COLO829 (cell line): ENCODE data around the gene C17orf50.
"Not testable (repeated sequence)": the region's sequence is repeated elsewhere in the genome, so short reads cannot be mapped to it uniquely, and the experiment has no call there.

Experiments
- DNase-seq: peaks from one replicate; pipeline ENCODE4 v3.0.0; 2012; ENCODE audit warnings: low spot score

C17orf50 gene

DNA sequence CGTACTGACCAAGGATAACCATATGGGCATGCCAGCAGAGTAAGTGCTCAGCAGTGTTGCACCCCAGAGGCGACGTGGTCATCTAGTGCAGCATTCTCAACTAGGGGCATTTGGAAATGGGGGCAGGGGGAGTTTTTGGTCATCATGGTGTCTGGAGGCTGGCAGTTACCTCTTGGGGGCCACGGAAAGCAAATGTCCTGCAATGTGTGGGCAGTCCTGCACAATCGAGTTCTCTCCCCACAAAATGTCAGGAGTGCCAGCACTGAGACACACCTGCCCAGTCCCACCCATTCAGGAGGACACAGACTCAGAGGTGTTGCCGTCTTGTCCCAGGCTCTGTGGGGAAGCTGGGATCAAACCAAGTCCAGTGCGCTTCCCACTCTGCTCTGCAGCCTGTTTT is 26.3 kb upstream of the C17orf50 start:
- DNase-seq: no peak

DNA sequence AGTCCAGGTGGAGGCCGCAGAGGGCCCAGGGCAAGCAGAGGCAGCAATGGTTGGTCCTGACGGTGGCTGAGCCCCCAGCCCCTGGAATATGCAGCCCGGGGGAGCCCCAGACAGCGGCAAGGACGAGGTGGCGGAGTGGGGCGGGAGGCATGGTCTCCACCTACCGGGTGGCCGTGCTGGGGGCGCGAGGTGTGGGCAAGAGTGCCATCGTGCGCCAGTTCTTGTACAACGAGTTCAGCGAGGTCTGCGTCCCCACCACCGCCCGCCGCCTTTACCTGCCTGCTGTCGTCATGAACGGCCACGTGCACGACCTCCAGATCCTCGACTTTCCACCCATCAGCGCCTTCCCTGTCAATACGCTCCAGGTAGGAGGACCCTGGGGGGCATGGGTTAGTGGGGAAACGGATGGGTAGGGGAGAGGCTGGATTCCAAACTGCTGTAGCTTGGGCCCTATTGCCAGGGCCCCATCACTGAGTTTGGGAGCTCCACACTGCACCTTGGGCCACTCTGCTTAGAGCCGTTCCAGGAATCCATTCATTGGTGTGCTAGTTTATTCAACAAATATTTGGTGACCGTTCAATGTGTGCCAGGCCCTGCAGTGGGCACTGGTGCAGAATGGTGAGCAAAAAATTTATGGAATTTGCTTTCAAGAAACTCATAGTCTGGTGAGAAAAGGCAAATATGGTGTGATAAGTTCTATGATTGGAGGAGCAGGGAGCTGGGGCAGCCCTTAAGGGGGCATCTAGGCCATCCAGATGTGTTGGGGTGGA is 25.5 kb upstream of the C17orf50 start:
- no peak for DNase-seq

DNA sequence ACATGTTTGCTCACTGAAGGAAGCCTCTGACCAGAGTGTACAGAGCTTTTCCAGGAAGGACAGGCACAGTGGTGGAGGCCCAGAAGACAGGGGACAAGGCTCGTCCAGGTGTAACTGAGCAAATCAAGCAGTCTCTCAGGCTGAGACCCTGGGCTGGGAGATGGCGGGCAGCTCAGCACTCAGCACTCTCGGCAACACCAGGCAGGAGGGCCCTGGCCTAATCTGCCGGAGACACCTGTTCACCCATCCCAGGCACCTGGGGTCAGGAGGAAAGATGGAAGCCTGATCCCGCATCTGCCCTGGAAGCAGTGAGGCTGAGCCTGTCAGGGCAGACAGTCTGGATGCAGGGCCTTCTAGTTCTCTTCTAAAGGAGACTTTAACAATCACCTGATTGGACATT is 24.5 kb upstream of the C17orf50 start:
- DNase-seq: no peak

DNA sequence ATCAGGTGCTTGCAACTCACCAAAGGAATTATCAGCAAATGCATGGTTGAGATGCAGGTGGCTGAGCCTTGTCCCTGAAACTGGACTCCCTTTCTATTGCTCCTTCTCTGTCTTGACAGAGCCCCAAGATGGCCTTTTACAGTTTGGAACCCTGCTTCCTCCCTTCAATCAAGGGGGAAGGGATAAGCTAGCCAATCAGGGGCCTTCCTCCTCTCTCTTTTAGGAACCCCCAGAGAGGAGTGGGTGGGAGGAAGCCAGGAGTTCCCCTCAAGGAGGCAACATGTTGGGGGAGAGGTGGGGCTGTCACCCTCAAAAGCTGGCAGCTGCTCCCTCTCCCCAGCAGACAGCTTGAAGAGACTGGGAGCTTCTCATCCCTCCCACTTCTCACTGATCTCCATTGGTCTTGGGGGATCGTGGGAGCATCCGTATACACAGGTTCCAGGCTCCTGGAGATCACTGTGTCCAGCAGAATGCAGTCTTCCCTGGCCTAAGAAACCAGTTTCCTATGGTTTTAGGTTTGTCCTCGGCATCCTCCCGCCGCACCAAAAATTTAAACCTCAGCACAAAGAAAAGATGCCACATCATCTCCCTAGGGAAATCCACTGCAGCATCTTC is 22.1 kb upstream of the C17orf50 start:
- no peak for DNase-seq

DNA sequence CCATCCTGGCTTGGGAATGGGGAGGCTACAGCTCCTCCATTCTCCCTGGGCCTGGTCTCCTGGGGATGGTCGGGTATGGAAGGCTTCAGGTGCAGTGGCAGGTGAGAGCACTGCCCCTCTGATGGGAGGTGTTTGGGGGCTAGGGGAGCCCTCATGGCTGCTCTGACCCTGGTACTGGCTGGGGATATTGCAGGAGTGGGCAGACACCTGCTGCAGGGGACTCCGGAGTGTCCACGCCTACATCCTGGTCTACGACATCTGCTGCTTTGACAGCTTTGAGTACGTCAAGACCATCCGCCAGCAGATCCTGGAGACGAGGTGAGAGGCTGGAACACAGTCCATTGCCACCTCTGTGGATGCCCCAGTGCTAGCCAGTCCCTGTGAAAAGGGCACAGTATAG is 20.5 kb upstream of the C17orf50 start:
- DNase-seq: no peak

DNA sequence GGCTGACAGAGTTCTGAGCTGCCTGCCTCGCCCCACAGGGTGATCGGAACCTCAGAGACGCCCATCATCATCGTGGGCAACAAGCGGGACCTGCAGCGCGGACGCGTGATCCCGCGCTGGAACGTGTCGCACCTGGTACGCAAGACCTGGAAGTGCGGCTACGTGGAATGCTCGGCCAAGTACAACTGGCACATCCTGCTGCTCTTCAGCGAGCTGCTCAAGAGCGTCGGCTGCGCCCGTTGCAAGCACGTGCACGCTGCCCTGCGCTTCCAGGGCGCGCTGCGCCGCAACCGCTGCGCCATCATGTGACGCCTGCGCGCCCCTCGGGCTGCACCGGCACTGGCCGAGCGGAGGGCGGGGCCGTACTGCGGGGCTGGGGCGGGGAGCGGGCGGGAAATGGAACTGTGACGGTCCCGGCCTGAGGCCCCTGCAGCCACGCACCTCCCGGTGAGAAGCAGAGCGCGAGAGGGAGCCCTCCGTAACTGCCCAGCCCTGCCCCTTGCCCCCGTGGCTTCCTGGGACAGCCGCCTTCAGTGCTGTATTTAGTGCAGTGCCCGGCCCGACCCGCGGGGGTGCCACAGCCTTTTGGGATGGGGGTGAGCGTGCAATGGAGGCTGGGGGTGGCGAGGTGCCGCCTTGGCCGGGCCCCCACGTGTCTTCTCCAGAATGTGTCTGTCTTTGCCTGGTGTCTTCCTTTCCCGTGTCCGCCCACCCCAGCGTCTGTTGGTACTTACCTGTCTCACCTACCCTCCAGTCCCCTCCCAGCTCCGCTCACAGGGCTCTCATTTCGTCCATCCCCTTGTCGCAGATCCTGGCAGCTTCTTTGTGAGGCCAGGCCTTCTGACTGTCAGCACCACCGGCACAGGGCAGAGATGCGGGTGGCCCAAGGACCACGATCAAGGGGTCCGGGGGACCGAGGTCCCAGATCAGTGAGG is 19.4 kb upstream of the C17orf50 start:
- no peak for DNase-seq

DNA sequence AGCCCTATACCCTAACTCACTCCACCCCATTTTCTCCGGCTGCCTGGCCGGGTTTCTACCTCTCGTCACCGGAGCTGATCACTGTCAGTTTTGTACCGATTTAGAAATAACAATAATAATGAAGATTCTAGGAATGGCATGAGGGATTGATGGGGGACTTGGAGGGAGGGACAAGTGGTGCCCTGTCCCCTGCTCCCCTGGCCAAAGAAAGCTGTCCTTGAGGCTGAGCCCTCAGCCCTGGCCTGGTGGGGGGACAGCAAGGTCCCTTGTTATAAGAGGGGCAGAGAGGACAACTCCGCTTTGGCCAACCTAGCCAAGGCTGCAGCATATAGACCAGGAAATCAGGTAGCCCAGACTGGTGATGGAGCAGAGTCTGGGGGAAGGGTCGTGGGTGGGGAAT is 18.2 kb upstream of the C17orf50 start:
- DNase-seq: no peak

DNA sequence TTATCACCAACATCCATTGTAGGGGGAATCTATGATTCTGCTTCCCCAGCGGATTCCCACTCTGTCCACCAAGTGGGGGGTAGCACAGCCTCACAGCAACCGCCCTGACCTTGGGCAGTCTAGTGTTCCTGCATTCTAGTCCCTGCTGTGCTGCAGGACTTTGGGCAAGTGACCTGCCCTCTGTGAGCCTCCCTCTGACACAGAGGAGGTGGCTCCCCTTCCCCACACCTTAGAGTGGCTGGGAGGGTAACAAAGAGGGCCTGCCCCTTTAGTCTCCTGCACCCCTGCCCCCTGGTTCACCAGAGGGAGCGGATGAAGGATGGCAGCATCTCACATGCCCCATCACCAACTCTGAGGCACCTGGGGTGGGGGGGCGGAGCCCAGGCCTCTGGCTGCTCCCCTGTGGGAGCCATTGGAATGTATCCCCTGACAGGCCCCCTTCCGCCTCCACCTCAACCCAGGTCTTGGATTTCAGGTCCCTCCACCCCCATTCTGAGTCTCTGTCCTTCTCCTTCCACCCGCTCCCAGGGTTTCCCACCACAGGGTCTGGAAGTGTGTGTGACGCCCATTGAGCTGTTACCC is 17.7 kb upstream of the C17orf50 start:
- DNase-seq: no peak

DNA sequence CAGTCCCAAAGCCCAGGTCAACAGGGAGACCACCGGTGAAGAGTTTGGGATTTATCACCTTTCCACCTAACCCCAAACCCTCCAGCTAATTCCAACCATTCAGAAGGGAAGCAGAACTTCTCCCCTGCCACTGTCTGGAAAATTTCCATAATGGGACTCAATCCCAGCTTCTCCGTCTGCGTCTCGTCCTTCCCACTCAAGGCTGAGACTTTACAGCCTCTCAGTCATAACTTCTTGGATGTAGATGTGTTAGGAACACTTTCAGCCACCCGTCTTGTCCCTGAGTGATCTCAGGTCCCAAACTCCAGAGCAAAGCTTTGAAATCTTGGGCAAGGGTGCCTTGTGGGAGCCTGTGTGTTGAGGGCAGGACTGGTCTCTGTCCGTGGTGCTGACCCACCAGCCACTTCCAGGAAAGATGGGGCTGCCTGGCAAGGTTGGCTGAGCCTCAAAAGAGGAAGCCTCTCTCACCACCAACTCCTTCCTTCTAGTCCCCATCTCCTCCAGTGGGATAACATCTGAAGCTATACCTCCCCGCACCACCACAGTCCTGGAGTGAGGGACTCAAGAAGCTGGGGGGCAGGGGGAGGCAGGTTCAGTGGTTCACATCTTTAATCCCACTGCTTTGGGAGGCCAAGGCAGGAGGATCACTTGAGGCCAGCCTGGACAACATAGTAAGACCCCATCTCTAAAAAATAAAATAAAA is 16.9 kb upstream of the C17orf50 start:
- DNase-seq: peak; percentile 35

DNA sequence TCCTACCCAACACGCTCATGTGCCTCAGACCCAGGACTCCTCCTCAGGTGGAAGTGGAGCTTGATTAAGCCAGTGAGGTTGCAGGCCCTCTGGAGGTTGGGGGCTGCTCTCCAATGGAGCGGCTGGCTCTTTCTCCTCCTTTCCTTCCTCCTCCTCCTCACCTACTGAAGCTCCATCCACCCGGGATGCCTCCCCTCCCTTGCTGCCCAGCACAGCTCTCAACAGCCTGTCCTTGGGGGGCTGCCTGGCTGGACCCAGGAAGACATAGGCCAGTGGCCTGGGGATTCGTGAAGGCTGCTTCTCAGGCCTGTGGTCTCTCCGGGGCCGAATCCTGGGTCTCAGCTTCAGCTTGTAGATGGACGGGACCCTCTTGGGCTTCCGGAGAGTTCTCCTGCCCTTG is 15.9 kb upstream of the C17orf50 start:
- no peak for DNase-seq

DNA sequence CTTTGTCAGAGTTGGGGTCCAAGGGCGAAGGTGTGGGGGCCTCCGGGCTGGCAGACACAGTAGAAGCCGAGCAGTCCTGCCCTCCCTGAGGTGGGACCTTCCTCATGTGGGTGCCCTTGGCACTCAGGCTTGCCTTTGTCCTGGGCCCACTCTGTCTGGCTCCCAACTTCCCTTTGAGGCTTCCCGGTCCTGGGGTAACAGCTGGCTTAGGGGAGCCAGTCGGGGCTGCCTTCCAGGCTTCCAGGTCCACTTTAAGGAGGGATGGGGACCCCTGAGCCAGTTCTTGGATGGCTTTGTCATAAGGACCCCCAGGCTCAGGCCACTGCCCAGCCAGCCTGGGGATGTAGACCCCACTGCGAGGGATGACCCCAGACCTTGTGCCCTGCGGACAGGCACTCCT is 15.4 kb upstream of the C17orf50 start:
- DNase-seq: no peak

DNA sequence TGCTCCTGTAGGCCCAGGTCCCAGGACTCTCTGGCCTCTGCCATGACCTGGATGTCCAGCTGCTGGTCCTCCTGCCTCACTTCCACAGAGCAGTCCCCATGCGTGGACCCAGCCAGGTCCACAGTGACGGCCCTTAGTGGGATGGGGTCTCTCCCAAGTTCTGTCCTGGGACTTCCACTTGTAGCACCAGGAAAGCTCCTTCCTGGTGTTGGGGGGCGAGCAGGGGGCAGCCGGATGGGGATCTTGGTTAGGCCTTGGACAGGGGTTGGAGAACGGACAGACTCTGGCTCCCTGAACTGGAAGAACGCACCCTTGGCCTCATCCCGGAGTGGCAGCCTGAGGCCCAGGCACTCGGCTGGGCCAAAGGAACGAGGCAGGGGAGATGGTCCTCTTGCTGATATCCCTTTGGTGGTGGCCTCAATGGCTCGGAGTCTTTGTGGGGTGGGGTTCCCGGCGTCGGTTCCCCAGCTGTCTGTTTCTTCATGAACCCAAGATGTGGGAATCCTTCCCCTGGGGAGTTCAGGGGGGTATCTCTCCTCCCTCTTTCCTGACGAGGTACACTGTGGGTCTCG is 14.9 kb upstream of the C17orf50 start:
- DNase-seq: no peak

DNA sequence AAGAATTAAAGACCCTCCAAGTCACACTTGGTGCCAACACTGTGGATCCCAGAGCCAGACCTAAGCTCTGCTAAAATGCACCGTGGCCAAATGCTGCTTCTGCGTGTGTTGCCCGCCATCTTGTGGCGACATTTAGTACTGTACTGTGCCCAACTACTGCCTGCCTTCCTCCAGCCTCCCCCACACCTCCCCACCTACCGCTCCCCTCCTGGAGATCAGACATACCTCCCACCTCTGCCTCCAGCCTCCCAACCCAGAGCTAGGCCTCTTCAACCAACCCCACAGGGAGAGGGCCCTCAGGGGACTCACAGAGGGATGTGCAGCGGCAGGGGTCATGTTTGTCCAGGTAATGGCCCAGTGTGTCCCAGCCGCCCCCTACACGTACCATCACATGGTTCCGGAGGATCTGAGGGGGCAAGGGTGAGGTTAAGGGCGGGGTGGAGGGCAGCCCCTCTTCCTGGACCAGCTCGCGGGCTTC is 13.1 kb upstream of the C17orf50 start:
- peak; percentile 76 for DNase-seq

DNA sequence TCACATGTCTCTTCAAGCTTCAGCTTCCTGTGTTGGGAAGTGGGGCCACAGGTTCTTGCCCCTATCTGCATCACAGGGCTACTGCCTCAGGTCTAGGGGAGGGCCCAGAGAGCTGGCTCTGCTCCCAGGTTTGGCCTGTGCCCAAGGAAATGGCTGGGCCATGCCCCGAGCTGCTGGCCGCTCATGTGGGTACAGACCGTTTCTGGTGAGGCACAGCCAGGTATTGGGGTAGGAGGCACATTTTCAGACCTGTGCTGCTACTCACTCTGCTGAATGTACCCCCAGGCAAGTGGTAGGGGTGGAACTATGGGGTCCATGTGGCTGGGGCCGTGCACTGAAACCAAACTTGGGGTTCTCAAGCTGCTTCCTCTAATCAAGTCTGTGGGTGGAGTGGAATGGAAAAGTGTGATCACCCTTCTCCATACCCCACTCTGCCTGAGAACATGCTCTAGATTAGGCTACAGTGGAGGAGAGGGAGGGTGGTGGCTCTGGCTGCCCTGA is 12.3 kb upstream of the C17orf50 start:
- no peak for DNase-seq

DNA sequence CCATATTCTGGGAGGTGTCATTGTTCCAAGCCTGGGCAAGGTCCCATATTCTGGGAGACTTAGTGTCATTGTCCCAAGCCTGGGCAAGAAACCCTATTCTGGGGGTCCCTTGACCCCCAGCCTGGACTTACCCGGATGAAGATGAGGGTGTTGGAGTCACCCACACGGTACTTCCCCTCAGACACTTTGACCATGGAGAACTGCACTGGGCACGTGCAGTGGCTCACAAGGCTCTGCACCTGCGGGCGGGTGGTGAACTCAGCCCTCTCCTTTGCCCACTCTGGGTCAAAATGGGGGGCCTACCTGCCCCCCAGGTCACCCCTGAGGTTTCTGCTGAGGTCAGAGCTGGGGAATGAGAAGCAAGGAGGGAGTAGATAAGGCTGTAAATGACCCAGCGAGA is 11.7 kb upstream of the C17orf50 start:
- no peak for DNase-seq

DNA sequence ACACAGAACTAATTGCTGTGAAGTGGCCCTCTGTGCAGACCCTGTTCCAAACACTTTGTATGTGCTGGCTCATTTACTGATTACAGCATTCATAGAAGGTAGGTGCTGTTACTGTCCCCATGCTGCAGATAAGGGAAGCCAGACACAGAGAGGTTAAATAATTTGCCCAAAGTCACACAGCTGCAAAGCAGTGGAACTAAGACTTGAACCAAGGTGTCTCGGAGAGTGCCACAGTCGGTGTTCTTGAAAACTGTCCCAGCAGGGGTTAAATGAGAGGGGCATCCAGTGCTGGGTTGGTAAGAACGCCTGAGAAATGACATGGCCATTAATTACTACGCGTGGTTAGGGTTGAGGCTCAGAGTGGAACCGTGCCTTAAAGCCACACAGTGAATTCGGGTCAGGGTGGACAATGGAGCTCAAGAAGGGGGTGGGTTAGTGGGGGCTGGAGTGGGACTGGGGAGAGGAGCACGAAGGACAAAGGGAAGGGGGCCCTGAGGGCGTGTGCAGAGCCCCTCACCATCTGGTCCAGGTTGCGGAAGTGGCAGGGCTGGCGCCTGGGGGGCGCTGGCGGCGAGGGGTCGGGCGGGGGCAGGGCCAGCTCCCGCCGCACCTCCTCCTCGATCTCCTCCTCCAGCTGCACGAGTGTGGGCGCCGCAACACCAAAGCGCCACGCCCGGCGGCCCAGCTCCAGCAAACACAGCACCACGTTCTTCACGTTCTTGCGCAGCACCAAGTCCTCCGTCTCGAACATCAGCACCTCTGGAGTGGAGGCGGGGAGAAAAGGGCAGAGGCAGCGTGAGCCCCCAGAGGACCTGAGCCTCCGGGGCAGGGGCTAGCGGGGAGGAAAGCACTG is 10.9 kb upstream of the C17orf50 start:
- DNase-seq: no peak

DNA sequence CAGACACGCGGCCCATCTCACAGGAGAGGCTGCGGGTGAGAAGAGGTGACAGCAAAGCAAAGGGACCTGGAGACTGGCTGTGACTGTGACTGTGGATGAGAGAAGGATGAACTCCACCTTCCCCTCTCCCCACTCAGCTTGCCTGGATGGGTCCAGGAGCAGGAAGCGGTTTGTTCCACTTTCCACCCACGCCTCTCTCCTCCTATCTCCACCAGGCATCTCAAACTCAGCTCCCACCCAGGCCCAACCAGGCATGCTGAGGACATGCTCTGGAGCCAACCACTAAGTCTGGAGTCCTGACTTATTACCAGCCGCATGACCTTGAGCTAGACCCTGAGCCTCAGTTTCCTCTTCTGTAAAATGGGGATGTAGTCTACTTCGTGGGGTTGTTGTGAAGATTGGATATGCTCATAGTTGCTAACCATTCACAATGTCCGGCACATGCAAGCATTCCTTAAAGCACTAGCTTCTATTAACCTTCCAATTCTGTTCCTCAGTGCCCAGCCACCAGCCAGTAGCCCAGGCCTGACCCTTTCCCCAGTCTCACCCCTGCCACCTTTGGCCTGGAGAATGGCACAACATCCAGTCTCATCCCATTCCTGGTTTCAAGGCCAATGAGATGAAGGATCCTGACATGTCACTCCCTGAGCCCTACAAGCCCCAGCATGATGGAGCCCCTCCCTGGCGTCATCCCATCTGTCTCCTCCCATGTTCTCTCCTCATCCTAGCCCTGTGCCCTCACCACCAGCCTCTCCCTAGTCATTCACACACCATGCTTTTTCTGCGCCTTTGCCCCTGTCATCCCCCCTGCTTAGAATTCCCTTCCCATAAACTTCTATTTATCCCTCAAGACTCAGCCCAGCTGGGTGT is 9.9 kb upstream of the C17orf50 start:
- no peak for DNase-seq

DNA sequence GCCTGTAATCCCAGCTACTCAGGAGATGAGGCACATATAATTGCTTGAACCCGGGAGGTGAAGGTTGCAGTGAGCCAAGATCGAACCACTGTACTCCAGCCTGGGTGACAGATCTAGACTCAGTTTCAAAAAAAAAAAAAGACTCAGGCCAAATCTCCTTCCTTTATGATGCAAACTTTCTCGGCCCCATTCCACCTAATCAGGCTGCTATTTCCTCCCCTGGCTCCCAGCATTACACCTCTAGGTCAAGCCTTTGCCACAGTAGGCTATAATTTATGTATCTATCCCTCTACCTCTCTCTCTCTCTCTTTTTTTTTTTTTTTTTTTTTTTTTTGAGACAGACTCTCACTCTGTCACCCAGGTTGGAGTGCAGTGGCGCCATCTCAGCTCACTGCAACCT is 9.1 kb upstream of the C17orf50 start:
- DNase-seq: not testable (repeated sequence)

DNA sequence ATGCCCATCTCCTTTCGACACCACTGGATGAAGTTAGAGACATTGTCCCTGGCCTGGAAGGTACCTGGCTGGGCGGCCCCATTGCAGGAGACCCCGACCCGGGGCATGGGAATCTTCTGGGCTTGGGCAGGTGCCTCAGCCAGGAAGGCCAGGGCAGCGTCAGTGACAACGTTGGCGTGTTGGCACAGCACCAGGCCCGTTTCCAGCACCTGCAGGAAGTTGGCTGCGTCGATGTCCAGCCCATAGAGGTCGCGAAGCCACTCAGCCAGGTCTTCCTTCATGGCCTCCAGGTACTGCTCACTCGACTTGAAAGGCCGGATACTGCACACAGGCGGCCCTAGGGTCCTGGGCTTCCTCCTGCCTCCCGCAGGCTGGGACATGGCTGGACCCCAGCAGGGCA is 8.2 kb upstream of the C17orf50 start:
- no peak for DNase-seq
